Measurements from ENCODE around the gene MUC5B.
"Not testable (repeated sequence)": the region's sequence is repeated elsewhere in the genome, so short reads cannot be mapped to it uniquely, and the experiment has no call there.

DNA sequence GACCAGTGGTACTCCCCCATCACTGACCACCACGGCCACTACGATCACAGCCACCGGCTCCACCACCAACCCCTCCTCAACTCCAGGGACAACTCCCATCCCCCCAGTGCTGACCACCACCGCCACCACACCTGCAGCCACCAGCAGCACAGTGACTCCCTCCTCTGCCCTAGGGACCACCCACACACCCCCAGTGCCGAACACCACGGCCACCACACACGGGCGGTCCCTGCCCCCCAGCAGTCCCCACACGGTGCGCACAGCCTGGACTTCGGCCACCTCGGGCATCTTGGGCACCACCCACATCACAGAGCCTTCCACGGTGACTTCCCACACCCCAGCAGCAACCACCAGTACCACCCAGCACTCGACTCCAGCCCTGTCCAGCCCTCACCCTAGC lies 24.2 kb downstream of the MUC5B start:
- TF ChIP-seq, protein P1, sequence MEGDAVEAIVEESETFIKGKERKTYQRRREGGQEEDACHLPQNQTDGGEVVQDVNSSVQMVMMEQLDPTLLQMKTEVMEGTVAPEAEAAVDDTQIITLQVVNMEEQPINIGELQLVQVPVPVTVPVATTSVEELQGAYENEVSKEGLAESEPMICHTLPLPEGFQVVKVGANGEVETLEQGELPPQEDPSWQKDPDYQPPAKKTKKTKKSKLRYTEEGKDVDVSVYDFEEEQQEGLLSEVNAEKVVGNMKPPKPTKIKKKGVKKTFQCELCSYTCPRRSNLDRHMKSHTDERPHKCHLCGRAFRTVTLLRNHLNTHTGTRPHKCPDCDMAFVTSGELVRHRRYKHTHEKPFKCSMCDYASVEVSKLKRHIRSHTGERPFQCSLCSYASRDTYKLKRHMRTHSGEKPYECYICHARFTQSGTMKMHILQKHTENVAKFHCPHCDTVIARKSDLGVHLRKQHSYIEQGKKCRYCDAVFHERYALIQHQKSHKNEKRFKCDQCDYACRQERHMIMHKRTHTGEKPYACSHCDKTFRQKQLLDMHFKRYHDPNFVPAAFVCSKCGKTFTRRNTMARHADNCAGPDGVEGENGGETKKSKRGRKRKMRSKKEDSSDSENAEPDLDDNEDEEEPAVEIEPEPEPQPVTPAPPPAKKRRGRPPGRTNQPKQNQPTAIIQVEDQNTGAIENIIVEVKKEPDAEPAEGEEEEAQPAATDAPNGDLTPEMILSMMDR (IDR thresholded peaks at IDR 0.05; ENCODE audit: insufficient read depth, low read depth, low read length): not testable (repeated sequence)
- TF ChIP-seq EZH2 (IDR thresholded peaks at IDR 0.05; ENCODE audit: insufficient read depth, low read length): not testable (repeated sequence)

Measured in astrocyte (in vitro differentiated cells and primary cell).